IPS-18a (cell line): ENCODE results near the gene CASKIN1.

Experiments
- H3K27ac ChIP-seq: one replicate; pipeline ENCODE4 v1.5.1; 2013; ENCODE audit warnings: low read length
- H3K27me3 ChIP-seq: one replicate; pipeline ENCODE4 v1.6.1; 2013; ENCODE audit warnings: mild to moderate bottlenecking, low read length; ENCODE audit not compliant: control insufficient read depth, insufficient read depth
- H3K36me3 ChIP-seq: one replicate; pipeline ENCODE4 v1.6.1; 2013; ENCODE audit warnings: low read depth, low read length; ENCODE audit not compliant: control insufficient read depth
- H3K4me1 ChIP-seq: one replicate; pipeline ENCODE4 v1.6.1; 2013; ENCODE audit warnings: low read depth, low read length; ENCODE audit not compliant: control insufficient read depth
- H3K4me3 ChIP-seq: one replicate; pipeline ENCODE4 v1.5.1; 2013; ENCODE audit warnings: low read length
- H3K9ac ChIP-seq: one replicate; pipeline ENCODE4 v1.6.1; 2013; ENCODE audit warnings: mild to moderate bottlenecking, low read length, moderate library complexity
- H3K9me3 ChIP-seq: one replicate; pipeline ENCODE4 v1.6.1; 2013; ENCODE audit warnings: low read depth, low read length; ENCODE audit not compliant: control insufficient read depth

CASKIN1 gene

DNA sequence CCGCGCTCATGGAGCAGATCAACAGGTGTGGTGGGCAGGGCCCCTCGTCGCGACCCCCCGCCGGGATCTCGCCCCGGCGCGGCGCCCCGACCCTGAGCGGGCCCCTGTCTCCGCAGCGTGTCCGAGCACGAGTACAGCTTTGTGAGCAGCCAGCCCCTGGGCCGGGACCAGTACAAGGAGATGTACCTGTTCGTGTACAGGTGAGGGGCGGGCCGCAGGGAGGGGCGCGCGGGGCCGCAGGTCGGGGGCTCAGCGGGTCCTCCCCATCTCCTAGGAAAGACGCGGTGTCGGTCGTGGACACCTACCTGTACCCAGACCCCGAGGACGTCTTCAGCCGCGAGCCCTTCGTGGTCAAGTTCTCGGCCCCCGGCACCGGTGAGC is 40.7 kb upstream of the CASKIN1 start:
- H3K9ac ChIP-seq, result no peak overlapping the region
- H3K9me3 ChIP-seq, result no peaks in the 10 kb centered on the region
- H3K27me3 ChIP-seq, result peaks cover 28% of the 10 kb centered on the region
- H3K36me3 ChIP-seq, result peaks cover 13% of the 10 kb centered on the region
- H3K4me3 ChIP-seq, result peak overlapping the region; percentile 42
- no peaks in the 10 kb centered on the region for H3K4me1 ChIP-seq
- no peak overlapping the region for H3K27ac ChIP-seq

DNA sequence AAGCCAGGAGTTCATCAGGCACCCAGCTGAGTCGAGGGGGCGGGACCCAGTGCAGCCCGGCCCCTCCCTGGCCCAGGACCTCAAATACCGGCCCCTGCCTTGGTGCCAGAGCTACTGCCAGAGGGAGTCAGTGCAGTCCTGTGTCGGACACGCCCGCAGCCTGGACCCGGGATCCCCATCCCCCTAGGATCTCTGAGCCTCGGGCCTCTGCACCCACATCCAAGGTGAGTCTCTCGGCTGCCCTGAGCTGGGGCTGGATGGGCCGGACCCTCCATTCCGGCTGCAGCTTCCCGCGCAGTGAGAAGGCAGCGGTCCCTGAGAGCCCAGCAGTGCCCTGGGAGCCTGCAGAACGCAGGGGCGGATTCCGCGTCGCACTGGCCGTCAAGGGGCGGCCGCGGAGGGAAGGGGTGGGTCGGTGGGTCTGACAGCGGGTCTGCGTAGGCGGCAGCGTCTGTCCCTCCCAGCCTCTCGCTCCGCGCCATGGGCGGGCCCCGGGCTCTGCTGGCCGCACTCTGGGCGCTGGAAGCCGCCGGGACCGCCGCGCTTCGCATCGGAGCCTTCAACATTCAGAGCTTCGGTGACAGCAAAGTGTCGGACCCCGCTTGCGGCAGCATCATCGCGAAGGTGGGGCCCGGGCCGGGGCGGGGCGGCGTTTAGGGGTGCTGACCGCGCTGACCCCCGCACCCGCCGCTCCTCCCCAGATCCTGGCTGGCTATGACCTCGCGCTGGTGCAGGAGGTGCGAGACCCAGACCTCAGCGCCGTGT is 40.1 kb upstream of the CASKIN1 start, which contains the start of gene DNASE1L2:
TSS of gene DNASE1L2 (plus strand) at position 108 of the 765 bp plus-strand sequence. CDS start at position 481, 373 bp downstream.
- peak within 1 kb of the TSS; percentile 42 for H3K4me3 ChIP-seq
- no peak within 1 kb of the TSS for H3K9ac ChIP-seq
- H3K4me1 ChIP-seq, result no peaks in the 10 kb centered on the region
- H3K27me3 ChIP-seq, result peaks cover 28% of the 10 kb centered on the region
- no peak within 1 kb of the TSS for H3K27ac ChIP-seq
- H3K36me3 ChIP-seq, result peaks cover 17% of the 10 kb centered on the region
- H3K9me3 ChIP-seq, result no peaks in the 10 kb centered on the region

DNA sequence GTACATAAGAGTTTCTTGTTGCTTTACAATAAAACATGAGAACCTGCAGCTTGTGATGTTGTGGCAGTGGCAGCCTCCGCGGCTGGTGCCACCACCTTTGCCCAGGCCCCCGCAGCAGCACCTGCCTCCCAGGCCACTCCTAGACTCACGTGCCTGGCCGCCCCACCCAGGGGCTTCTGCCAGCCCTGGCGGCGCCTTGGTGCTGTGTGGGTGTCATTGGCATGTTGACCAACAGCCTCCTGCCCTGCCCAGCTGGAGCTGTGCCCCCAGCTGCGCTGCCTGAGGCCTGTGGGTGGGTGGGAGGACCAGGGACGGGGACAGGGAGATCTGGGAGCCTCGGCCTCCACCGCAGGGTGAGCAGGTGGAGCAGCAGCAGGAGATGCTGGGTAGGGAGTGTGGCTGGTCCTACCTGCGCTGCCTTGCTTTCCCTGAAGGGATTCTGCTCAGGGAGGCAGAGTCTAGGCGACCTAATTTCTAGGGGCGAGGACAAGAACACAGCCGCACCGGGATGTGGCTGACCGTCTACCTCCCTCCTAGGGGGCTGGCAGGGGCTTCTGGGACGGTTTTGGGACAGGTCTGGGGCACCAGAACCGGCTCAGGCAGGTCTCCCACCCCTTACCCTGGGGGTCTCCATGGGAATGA is 39.4 kb upstream of the CASKIN1 start:
- no peak overlapping the region for H3K9ac ChIP-seq
- no peak overlapping the region for H3K27ac ChIP-seq
- H3K36me3 ChIP-seq, result peaks cover 21% of the 10 kb centered on the region
- H3K4me1 ChIP-seq, result no peaks in the 10 kb centered on the region
- no peak overlapping the region for H3K4me3 ChIP-seq
- no peaks in the 10 kb centered on the region for H3K9me3 ChIP-seq
- H3K27me3 ChIP-seq, result peaks cover 28% of the 10 kb centered on the region

DNA sequence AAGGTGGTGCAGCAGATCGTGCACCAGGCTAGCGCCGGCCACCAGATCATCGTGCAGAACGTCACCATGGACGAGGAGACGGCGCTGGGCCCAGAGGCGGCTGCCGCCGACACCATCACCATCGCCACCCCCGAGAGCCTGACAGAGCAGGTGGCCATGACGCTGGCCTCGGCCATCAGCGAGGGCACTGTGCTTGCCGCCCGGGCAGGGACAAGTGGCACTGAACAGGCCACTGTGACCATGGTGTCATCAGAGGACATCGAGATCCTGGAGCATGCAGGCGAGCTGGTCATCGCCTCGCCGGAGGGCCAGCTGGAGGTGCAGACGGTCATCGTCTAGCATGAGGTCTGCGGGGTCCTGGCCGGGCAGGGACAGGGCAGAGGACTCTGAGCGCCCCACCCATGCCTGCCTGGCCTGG is 38.8 kb upstream of the CASKIN1 start:
- H3K9ac ChIP-seq, result no peak overlapping the region
- H3K4me1 ChIP-seq, result no peaks in the 10 kb centered on the region
- H3K27me3 ChIP-seq, result peaks cover 28% of the 10 kb centered on the region
- peaks cover 21% of the 10 kb centered on the region for H3K36me3 ChIP-seq
- no peak overlapping the region for H3K27ac ChIP-seq
- no peaks in the 10 kb centered on the region for H3K9me3 ChIP-seq
- no peak overlapping the region for H3K4me3 ChIP-seq

DNA sequence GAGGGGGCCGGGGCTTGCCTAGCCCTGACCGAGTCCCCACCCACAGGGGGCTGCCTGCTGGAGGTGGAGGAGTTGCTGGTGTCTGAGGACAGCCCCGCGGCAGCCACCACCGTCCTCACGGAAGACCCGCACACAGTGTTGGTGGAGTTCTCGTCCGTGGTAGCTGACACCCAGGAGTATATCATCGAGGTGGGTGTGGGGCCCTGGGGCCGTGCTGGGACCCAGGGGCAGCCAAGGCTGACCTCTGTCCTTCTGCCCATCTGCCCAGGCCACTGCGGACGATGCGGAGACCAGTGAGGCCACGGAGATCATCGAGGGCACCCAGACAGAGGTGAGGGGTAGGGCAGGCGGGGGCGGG is 38.4 kb upstream of the CASKIN1 start:
- H3K27me3 ChIP-seq, result peaks cover 28% of the 10 kb centered on the region
- H3K9ac ChIP-seq, result no peak overlapping the region
- H3K9me3 ChIP-seq, result no peaks in the 10 kb centered on the region
- H3K27ac ChIP-seq, result no peak overlapping the region
- H3K36me3 ChIP-seq, result peaks cover 21% of the 10 kb centered on the region
- H3K4me1 ChIP-seq, result no peaks in the 10 kb centered on the region
- no peak overlapping the region for H3K4me3 ChIP-seq

DNA sequence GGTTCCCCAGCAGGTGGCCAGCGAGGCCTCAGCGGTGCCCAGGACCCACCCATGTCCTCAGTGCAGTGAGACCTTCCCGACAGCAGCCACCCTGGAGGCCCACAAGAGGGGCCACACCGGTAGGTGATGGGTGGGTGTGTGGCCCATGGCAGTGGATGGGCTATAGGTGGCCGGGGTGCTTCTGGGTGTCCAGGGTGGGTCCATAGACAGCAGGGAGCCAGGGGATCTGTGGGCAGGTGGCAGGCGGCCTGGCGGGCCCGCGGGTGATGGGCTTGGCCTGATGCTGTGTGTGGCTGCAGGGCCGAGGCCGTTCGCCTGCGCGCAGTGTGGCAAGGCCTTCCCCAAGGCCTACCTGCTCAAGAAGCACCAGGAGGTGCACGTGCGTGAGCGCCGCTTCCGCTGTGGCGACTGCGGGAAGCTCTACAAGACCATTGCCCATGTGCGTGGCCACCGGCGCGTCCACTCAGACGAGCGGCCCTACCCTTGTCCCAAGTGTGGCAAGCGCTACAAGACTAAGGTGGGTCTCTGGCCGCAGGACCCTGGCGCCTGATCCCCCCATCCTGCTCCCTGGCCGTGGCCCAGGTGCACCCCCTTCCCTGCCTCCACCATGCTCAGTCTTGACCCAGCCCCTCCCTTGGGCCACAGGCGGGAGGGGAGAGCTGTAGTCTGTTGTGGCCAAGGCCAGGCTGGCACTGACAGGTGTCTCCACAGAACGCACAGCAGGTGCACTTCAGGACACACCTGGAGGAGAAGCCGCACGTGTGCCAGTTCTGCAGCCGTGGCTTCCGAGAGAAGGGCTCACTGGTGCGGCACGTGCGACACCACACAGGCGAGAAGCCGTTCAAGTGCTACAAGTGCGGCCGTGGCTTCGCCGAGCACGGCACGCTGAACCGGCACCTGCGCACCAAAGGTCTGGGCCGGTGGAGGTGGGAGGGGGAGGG is 37.7 kb upstream of the CASKIN1 start:
- H3K4me1 ChIP-seq, result no peaks in the 10 kb centered on the region

DNA sequence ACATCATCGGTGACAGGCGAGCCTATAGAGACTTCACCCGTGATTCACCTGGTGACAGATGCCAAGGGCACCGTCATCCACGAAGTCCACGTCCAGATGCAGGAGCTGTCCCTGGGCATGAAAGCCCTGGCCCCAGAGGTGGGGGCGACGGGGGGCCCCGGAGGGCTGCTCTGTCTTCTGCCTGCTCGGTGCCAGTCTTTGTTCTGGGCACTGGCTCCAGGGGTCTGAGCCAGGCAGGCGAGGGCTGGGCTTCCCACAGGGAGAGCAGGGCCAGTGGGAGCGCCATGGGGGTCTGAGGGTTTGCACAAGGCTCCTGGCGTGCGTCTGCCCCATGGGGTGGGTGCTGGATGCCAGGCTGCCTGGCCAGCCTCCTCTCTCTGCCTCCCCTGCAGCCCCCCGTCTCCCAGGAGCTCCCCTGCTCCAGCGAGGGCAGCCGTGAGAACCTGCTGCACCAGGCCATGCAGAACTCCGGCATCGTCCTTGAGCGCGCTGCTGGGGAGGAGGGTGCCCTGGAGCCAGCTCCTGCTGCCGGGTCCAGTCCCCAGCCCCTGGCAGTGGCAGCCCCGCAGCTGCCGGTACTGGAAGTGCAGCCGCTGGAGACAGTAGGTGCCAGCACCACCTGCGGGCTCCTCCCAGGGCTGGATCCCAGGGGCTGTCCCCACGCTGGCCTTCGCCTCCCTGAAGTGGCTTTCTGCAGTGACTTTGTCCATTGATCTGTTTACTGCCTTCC is 36.8 kb upstream of the CASKIN1 start:
- H3K36me3 ChIP-seq, result peaks cover 34% of the 10 kb centered on the region
- H3K9me3 ChIP-seq, result no peaks in the 10 kb centered on the region
- peaks cover 26% of the 10 kb centered on the region for H3K27me3 ChIP-seq
- no peak overlapping the region for H3K9ac ChIP-seq
- no peak overlapping the region for H3K27ac ChIP-seq
- H3K4me3 ChIP-seq, result no peak overlapping the region
- no peaks in the 10 kb centered on the region for H3K4me1 ChIP-seq

More for the DNA sequence above, 37.7 kb upstream of the CASKIN1 start:
- H3K36me3 ChIP-seq, result peaks cover 27% of the 10 kb centered on the region
- no peak overlapping the region for H3K27ac ChIP-seq
- no peak overlapping the region for H3K9ac ChIP-seq
- no peaks in the 10 kb centered on the region for H3K9me3 ChIP-seq
- H3K27me3 ChIP-seq, result peaks cover 28% of the 10 kb centered on the region
- no peak overlapping the region for H3K4me3 ChIP-seq

DNA sequence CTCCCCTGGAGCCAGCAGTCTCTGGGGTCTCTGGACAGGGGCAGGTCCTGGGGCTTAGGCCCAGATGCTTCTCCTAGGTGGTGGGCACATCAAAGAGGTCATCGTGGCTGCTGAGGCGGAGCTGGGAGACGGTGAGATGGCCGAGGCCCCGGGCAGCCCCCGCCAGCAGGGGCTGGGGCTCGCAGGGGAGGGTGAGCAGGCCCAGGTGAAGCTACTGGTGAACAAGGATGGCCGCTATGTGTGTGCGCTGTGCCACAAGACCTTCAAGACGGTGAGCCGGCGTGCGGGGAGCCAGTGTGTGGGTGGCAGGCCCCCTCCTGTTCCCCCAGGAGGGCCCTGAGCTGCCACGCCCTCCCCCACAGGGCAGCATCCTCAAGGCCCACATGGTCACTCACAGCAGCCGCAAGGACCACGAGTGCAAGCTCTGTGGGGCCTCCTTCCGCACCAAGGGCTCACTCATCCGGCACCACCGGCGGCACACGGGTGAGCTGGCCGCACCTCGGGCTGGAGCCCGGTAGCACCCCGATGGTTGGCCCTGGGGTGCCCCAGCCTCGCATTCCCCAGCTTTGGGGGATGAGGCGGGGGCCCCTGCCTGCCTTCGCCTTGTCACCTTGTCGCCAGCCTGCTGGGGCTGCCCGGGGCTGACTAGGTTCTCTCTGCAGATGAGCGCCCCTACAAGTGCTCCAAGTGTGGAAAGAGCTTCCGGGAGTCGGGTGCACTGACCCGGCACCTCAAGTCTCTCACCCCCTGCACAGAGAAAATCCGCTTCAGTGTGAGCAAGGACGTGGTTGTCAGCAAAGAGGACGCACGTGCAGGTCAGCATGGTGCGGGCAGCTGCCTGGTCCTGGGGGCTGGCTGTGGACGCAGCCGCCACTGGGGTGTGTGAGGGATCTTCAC is 35.9 kb upstream of the CASKIN1 start:
- H3K4me3 ChIP-seq, result no peak overlapping the region
- H3K9me3 ChIP-seq, result no peaks in the 10 kb centered on the region
- H3K9ac ChIP-seq, result no peak overlapping the region
- no peak overlapping the region for H3K27ac ChIP-seq
- H3K4me1 ChIP-seq, result no peaks in the 10 kb centered on the region
- peaks cover 34% of the 10 kb centered on the region for H3K36me3 ChIP-seq
- peaks cover 17% of the 10 kb centered on the region for H3K27me3 ChIP-seq

DNA sequence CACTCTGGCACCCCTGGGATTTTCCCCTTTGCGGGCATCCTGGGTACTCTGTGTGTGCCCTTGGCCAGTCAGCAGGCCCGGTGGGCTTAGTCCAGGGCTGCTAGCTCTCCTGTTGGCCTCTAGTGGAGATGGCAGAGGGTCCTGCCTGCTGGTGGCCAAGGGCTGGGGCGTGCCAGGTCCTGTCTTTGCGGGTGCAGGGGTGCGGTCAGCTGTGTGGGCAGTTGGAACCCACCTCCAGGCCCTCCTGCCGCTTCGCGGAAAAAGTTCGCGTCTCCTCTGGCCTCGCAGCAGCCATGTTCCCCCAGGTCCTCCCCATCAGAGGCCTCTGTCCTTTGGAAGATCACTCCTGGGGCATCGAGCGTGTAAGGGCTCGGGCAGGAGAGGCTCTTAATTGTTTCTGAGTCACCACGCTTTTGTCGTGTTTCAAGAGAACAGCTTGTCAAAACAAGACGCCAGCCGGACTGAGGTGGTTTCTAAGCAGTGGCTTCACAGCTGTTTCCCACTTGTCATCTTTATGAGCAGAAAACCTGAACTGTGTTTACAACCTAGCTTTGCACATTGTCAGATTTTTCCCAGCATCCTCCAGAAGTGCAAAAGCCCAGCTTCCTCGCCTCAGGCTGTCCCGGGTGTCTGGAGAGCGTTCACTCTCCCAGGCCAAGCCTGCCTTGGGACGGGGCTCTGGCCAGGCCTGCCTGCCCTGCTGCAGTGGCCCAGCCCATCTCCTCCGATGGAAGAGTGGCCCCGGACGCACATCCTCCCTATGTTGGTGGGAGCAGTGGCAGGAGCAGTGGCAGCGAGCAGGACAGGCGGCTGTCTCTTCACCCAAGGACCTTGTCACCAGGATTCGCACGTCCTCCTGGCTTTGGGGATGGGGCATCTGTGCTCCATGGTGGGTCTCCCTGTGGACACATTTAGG is 34.9 kb upstream of the CASKIN1 start:
- Histone ChIP-seq H3K9me3 (no peaks in the 10 kb centered on the region), H3K36me3 (peaks cover 34% of the 10 kb centered on the region), H3K27me3 (peaks cover 7% of the 10 kb centered on the region), H3K9ac (no peak overlapping the region), H3K4me3 (no peak overlapping the region), H3K27ac (no peak overlapping the region), H3K4me1 (no peaks in the 10 kb centered on the region)

DNA sequence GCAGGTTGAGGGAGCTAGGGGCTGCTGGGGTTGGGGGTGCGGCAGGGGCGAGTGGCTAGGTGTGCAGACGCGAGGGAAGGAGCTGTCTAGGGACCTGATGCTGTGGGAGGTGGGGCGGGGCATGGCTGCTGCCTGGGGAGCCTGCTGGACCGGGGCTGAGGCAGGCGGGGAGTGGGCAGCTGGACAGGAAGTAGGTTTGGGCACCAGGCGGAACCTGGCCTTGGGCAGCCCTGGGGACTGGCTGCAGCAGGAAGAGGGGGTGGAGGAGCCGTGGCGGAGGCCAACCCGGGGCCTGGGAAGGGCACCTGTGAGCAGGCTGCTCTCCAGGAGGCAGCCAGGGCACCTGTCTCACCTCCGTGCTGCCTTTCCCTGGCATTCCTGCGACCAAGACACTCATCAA is 34.0 kb upstream of the CASKIN1 start:
- Histone ChIP-seq H3K27ac (no peak overlapping the region), H3K36me3 (peaks cover 34% of the 10 kb centered on the region), H3K4me1 (no peaks in the 10 kb centered on the region)

More for the DNA sequence above, 34.0 kb upstream of the CASKIN1 start:
- Histone ChIP-seq H3K9me3 (no peaks in the 10 kb centered on the region), H3K4me3 (no peak overlapping the region), H3K9ac (no peak overlapping the region), H3K27me3 (no peaks in the 10 kb centered on the region)
